Vagina (tissue), 2 donors: ENCODE measurements around the gene SHISA5.

Source experiments
- CTCF ChIP-seq, 3 experiments: fragments of 450-650 bp in 2 of 3; fragments of 200-600 bp in 1 of 3; sonication (generic) in 1 of 3; IDR thresholded peaks; one replicate each; pipeline ENCODE4 v1.5.1; 2017 to 2019; ENCODE audit warnings: antibody characterized with exemption in 3 of 3, mild to moderate bottlenecking in 2 of 3, moderate library complexity in 2 of 3
- POLR2A ChIP-seq, 2 donors: fragments of 450-650 bp; IDR thresholded peaks; one replicate each; pipeline ENCODE4 v1.6.1; 2017; ENCODE audit warnings: antibody characterized with exemption in 2 of 2, mild to moderate bottlenecking in 2 of 2, moderate library complexity in 2 of 2
- POLR2AphosphoS5 ChIP-seq, 2 donors: sonication (generic); formaldehyde crosslinking; IDR thresholded peaks; one replicate each; pipeline ENCODE4 v1.9.0; 2017; ENCODE audit warnings: antibody characterized with exemption in 2 of 2, mild to moderate bottlenecking in 2 of 2, low read depth in 1 of 2; ENCODE audit not compliant: insufficient read depth in 1 of 2

GRCh38 chr3:48456456-48456855 lies 47.5 kb downstream of the SHISA5 start:
- TF ChIP-seq CTCF (IDR thresholded peaks at IDR 0.05) (no peak), POLR2A (IDR thresholded peaks at IDR 0.05) (no peak), POLR2AphosphoS5 (IDR thresholded peaks at IDR 0.05; ENCODE audit: insufficient read depth in 1 of 2, low read depth in 1 of 2) (no peak)
